Hematopoietic multipotent progenitor cell treated with erythropoietin and hydrocortisone succinate and interleukin-3 and kit ligand, for 17 days (in vitro differentiated cells): ENCODE measurements around the gene MYL11.

Source experiments
- DNase-seq: peaks from one replicate; pipeline ENCODE4 v3.0.0-alpha.2; 2015; ENCODE audit warnings: low spot score

MYL11 gene

DNA sequence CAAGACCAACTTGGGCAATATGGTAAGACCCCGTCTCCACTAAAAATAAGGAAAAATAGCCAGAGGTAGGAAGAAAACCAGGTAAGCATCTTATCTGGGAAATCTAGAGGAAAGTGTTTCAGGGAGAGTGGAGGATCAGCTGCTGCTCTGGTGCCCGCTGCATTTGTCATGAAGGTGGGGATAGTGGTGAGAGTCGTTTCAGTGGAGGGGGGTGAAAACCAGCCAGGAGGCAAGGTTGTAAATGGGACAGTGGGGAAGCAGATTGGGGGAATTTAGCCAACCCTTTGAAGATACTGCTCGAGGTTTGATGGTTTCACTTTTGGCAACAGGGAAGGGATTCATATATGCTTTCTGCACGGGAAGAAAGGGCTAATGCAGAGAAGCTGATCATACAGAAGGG lies 46.4 kb downstream of the MYL11 start:
- no peak for DNase-seq
